VCaP (cell line): ENCODE measurements around the gene ANXA3.

ENCODE experiments used
- H3K27ac ChIP-seq: fragments of 450-650 bp; 2 replicates; pipeline ENCODE4 v1.5.1; 2017
- TF ChIP-seq, protein P1 (sequence below): fragments of 450-650 bp; conservative IDR thresholded peaks from 2 replicates; pipeline ENCODE4 v1.5.1; 2017; ENCODE audit warnings: mild to moderate bottlenecking, moderate library complexity

The ANXA3 gene

DNA sequence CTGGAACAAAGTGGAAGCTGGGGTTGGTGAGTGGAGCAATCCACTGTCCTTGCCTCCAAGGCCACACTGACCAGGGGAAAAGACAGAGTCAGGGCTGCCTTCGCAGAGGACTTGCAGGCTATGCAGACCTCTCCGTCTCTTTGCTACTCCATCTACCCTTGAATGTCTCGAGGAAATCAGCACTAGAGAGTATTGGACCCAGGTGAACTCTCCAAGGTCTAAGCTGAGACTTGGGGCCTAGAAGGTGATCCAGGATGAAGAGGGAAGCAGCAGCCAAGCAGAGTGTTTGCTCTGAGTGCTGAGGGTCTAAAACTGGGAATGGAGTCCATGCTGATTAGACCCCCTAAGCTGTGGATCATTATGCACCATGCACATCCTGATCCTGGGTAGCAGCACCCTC lies 54.5 kb downstream of the ANXA3 start:
- TF ChIP-seq, protein P1, sequence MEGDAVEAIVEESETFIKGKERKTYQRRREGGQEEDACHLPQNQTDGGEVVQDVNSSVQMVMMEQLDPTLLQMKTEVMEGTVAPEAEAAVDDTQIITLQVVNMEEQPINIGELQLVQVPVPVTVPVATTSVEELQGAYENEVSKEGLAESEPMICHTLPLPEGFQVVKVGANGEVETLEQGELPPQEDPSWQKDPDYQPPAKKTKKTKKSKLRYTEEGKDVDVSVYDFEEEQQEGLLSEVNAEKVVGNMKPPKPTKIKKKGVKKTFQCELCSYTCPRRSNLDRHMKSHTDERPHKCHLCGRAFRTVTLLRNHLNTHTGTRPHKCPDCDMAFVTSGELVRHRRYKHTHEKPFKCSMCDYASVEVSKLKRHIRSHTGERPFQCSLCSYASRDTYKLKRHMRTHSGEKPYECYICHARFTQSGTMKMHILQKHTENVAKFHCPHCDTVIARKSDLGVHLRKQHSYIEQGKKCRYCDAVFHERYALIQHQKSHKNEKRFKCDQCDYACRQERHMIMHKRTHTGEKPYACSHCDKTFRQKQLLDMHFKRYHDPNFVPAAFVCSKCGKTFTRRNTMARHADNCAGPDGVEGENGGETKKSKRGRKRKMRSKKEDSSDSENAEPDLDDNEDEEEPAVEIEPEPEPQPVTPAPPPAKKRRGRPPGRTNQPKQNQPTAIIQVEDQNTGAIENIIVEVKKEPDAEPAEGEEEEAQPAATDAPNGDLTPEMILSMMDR: no peak
- H3K27ac ChIP-seq: no peak overlapping the region

DNA sequence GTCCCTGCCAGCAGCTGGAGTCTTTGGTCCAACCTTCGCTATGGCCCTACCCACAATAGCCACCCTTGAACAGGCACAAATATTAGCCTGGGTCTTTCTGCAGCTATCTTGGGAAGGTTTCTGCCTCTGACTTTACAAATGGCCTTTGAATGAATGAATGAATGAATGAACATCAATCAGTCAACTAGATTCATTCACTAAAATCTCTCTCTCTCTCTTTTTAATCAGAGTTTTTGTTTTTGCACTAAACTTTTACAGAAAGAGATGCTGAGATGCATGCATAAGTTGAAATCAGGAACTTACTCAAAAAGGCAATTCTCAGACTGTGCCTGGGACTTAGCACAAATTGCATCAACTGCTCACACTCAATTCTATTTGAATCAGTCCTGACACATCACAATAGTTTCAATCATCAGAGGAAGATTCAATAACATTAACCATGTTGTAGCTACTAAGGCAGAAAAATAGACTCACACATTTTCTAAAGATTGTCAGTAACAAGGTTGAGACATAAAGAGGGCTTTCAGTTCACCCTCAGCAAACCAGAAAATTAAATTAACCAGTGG lies 55.0 kb downstream of the ANXA3 start:
- TF ChIP-seq, protein P1: no peak

DNA sequence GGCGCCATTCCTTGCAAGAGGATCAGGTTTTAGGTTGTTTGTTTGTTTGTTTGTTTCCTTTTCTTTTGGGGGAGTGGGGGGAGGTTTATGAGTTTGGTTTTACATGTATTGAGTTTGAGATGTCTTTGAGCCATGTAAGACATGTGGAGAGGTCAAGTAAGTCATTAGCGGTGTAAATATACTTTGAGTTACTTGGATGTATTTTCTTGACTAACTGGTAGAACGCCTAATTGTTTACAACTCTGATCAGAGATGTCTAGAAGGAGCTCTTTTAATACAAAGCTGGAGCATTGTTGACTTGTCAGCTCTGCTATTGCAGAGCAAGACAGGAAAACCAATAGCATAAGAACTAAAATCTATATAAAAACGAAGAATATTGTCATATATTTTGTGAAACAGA lies 57.1 kb downstream of the ANXA3 start:
- TF ChIP-seq, protein P1: no peak
- H3K27ac ChIP-seq: peak overlapping the region; percentile 46

More for the DNA sequence above, 55.0 kb downstream of the ANXA3 start:
- H3K27ac ChIP-seq: no peak overlapping the region

DNA sequence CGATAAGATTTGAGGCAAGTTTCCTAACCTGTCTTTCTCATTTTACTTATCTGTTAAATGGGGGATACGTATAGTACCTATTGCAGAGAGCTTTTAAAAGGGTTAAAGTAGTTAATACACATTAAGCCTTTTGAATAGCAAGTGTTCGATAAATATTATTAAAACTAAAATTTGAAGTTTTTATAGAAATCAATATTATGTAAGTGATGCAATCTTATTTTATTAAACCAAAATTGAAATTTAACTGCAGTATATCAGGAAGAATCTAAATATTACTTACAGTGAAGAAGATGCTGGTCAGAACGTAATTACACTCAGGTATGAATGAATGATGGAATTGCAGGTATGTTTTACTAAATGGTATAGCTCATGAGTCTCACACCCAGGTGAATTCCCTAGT lies 58.0 kb downstream of the ANXA3 start:
- TF ChIP-seq, protein P1: no peak
- peak overlapping the region; percentile 46 for H3K27ac ChIP-seq

DNA sequence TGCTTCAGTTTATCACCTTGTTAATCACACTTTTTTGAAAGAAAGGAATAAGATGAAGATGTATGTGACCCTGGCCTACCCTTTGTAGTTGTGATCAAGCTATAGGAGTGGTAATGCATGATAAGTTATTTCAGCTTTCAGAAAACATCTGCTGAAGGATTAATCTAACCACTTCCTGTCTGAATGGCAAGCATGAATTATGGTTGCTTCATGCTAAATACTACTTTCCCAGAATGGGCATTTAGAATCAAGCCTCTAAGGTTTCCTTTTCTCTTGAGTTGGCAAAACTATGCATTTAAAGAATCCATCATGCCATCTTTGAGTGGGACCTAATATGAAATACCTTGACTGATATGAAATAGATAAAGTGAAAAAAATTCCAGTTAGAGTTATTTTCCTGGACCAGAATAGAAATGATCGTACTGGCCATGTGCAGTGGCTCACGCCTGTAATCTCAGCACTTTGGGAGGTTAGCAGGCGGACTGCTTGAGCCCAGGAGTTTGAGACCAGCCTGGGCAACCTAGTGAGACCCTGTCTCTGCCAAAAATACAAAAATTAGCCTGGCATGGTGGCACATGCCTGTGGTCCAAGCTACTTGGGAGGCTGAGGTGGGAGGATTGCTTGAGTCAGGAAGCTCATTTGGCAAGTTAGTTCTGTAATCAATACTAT lies 59.1 kb downstream of the ANXA3 start:
- H3K27ac ChIP-seq: peak overlapping the region; percentile 2; the same call in 1 of the 2 replicates
- TF ChIP-seq, protein P1: no peak

DNA sequence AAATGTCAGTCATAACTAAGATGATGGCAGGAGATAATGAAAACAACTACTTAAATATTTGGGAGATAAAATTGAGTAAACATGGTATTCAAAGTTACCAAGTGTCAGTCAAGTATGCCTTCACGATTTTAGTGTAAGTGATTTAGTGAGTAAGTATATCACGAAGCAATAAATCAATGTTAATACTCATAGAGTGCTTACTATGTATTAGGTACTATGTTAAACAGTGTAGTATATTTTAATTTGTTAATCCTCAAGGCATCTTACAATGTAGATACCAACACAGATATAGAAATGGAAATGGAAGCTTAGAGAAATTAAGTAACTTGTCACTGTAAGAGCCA lies 59.6 kb downstream of the ANXA3 start:
- TF ChIP-seq, protein P1: no peak

DNA sequence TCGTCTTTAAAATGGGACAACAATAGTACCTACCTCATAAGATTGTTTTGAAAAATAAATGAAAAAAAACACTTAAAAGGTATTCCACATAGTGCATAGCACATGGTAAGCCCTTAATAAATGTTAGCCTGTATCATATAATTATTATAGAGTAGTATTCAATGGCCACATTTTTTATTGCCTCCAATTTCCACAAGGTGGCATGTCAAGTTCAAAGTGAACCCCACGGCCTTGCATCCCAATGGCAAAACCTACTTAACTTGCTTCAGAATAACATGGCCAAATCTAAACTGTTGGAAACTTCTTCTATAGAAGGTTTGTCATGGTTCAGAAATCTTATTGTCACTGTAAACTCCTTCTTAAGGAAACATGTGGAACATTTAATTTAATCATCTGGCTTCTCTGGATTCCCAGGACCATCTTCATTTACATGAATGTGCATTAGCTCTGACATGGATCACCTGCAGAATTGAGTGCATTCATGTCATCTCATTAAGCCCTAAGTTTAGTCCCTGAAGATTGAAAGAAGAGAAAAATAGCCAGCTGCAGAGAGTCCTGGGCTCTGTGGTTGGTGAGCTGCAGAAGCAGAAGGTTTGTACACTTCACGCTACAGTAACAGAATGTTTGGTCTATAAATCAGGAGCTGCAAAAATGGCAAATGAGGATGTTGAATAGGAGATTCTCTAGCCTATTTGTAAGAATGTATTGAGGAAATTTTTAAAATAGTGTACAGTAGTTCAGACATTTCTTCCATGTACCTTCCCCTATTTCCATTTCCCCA lies 61.0 kb downstream of the ANXA3 start:
- no peak overlapping the region for H3K27ac ChIP-seq
- TF ChIP-seq, protein P1: peak; percentile 89

More for the DNA sequence above, 59.6 kb downstream of the ANXA3 start:
- H3K27ac ChIP-seq: peak overlapping the region; percentile 1; the same call in 1 of the 2 replicates
